K562 (cell line): Measurements from ENCODE around the gene ARFGAP1. TPM values are rescaled to one million over a fixed set of nuclear protein-coding genes. Genes with fewer than 3 reads are reported as not detected.

Experiments
- ARID4B ChIP-seq: sonication (generic); formaldehyde crosslinking; IDR thresholded peaks from 2 replicates; pipeline ENCODE4 v1.8.0; 2022; ENCODE audit warnings: mild to moderate bottlenecking, missing genetic modification reagents
- ATF7 ChIP-seq: fragments of 450-650 bp; IDR thresholded peaks from 2 replicates; pipeline ENCODE4 v1.7.1; 2014; ENCODE audit warnings: mild to moderate bottlenecking, moderate library complexity
- CEBPG ChIP-seq, 3 experiments: fragments of 200-800 bp in 1 of 3; sonication (Bioruptor generic) in 1 of 3; sonication (generic) in 1 of 3; formaldehyde crosslinking in 1 of 3; IDR thresholded peaks in 2 of 3; conservative IDR thresholded peaks in 1 of 3; 2 replicates each; pipeline versions ENCODE4 v1.6.1 to v1.8.0; 2016 to 2022; ENCODE audit warnings: missing compliant biosample characterization in 2 of 3, missing genetic modification characterization in 2 of 3, mild to moderate bottlenecking in 1 of 3, missing genetic modification reagents in 1 of 3
- CTBP1 ChIP-seq: fragments of 450-650 bp; IDR thresholded peaks from 2 replicates; pipeline ENCODE4 v1.6.1; 2016; ENCODE audit warnings: borderline replicate concordance
- ELF1 ChIP-seq: fragments of 200-800 bp; sonication (Bioruptor generic); IDR thresholded peaks from 2 replicates; pipeline ENCODE4 v1.6.1; 2016; ENCODE audit warnings: missing genetic modification characterization, missing compliant biosample characterization
- FUS ChIP-seq: fragments of 200-400 bp; formaldehyde crosslinking; optimal IDR thresholded peaks from 2 replicates; pipeline ENCODE3; 2017; ENCODE audit warnings: low read depth, low read length
- L3MBTL2 ChIP-seq: fragments of 450-650 bp; IDR thresholded peaks from 2 replicates; pipeline ENCODE4 v1.6.1; 2016; ENCODE audit warnings: mild to moderate bottlenecking, moderate library complexity
- MAX ChIP-seq: sonication (generic); formaldehyde crosslinking; IDR thresholded peaks from 2 replicates; pipeline ENCODE4 v1.9.0; 2022; ENCODE audit warnings: mild to moderate bottlenecking, missing genetic modification reagents
- MED1 ChIP-seq: sonication (generic); formaldehyde crosslinking; IDR thresholded peaks from 2 replicates; pipeline ENCODE4 v1.8.1; 2023; ENCODE audit warnings: missing genetic modification reagents, borderline replicate concordance
- MTA3 ChIP-seq: fragments of 450-650 bp; formaldehyde crosslinking; IDR thresholded peaks from 2 replicates; pipeline ENCODE4 v1.6.1; 2017; ENCODE audit warnings: mild to moderate bottlenecking, borderline replicate concordance
- MYNN ChIP-seq, 2 experiments: sonication (generic); formaldehyde crosslinking in 1 of 2; IDR thresholded peaks; 2 replicates each; pipeline versions ENCODE4 v1.5.0 to v1.6.1; 2016 to 2020; ENCODE audit warnings: antibody characterized with exemption in 1 of 2, missing genetic modification reagents in 1 of 2
- NFIC ChIP-seq: fragments of 450-650 bp; IDR thresholded peaks from 2 replicates; pipeline ENCODE4 v1.6.1; 2017; ENCODE audit warnings: mild to moderate bottlenecking, inconsistent platforms
- NFYB ChIP-seq: IDR thresholded peaks from 2 replicates; pipeline ENCODE4 v1.6.1; 2011; ENCODE audit warnings: mild to moderate bottlenecking, moderate library complexity; ENCODE audit not compliant: insufficient read length; ENCODE audit errors: extremely low read depth
- POLR2G ChIP-seq: fragments of 200-400 bp; formaldehyde crosslinking; IDR thresholded peaks from 2 replicates; pipeline ENCODE4 v1.6.1; 2017; ENCODE audit warnings: low read depth, mild to moderate bottlenecking, antibody characterized with exemption, low read length, moderate library complexity
- TFAM ChIP-seq: fragments of 250-450 bp; sonication (Bioruptor Pico); conservative IDR thresholded peaks from 2 replicates; pipeline ENCODE4 v1.5.0; 2021; ENCODE audit warnings: mild to moderate bottlenecking, moderate library complexity
- polyA plus RNA-seq, 8 experiments: library from polyadenylated mRNA; depleted of rRNA in 4 of 8; stranded (reverse) in 5 of 8; unstranded in 3 of 8; fragments of >200 nt; fragmentation: Nextera tagmentation in 2 of 8; fragmentation: Illumina TruSeq in 1 of 8; extraction: Ambion mirVana in 2 of 8; extraction: Trizol in 1 of 8; gene quantifications; 2 replicates each; pipeline versions ENCODE4 v1.2.1 to v1.2.3, GENCODE V29; 2011 to 2014; ENCODE audit warnings: inconsistent platforms in 1 of 8, missing spikeins in 1 of 8
- total RNA-seq, 7 experiments: library from RNA; depleted of rRNA in 6 of 7; stranded (reverse); fragments of >200 nt in 6 of 7; fragmentation: Illumina TruSeq in 2 of 7; extraction: Trizol in 2 of 7; gene quantifications; 2 replicates each; pipeline versions ENCODE4 v1.2.1 to v1.2.3, GENCODE V29; 2011 to 2021; ENCODE audit warnings: low replicate concordance in 1 of 7
- TF ChIP-seq, protein P1 (sequence below): IDR thresholded peaks from 2 replicates; pipeline ENCODE4 v1.6.1; 2011; ENCODE audit warnings: borderline replicate concordance, low read depth, mild to moderate bottlenecking, moderate library complexity, low read length; ENCODE audit not compliant: insufficient read depth, poor library complexity, severe bottlenecking
- TF ChIP-seq, protein P2 (sequence below), 2 experiments: IDR thresholded peaks; 2 replicates each; pipeline ENCODE4 v1.6.1; 2011; ENCODE audit warnings: borderline replicate concordance in 1 of 2, control low read depth in 1 of 2, low read depth in 1 of 2, low read length in 1 of 2, mild to moderate bottlenecking in 1 of 2, mixed read lengths in 1 of 2, moderate library complexity in 1 of 2; ENCODE audit not compliant: insufficient read depth in 1 of 2, insufficient read length in 1 of 2, poor library complexity in 1 of 2, severe bottlenecking in 1 of 2; ENCODE audit errors: extremely low read depth in 1 of 2

Gene ARFGAP1
- total and polyA plus RNA-seq, 9 of the 15 experiments (the other 6 are each of a cell fraction or from before 2014, with no cell fraction given): 0.53 to 102 (median 33.5) TPM

- peak; percentile 35; the same call in 1 of the 2 replicates for TF ChIP-seq CTBP1
- peak; percentile 45; the same call in 1 of the 2 replicates for TF ChIP-seq MTA3
- 0 out of 2 replicates have a peak, but pooled peaks have one; percentile 29 for TF ChIP-seq ARID4B (CRISPR knock-in tag)
- 0 out of 2 replicates have a peak, but pooled peaks have one; percentile 15 for TF ChIP-seq ATF7
- TF ChIP-seq L3MBTL2: peak; percentile 58
- no peak for TF ChIP-seq NFYB
- TF ChIP-seq MED1 (CRISPR knock-in tag): no peak
- peak; percentile 72 for TF ChIP-seq MAX (CRISPR knock-in tag)
- TF ChIP-seq, protein P1, sequence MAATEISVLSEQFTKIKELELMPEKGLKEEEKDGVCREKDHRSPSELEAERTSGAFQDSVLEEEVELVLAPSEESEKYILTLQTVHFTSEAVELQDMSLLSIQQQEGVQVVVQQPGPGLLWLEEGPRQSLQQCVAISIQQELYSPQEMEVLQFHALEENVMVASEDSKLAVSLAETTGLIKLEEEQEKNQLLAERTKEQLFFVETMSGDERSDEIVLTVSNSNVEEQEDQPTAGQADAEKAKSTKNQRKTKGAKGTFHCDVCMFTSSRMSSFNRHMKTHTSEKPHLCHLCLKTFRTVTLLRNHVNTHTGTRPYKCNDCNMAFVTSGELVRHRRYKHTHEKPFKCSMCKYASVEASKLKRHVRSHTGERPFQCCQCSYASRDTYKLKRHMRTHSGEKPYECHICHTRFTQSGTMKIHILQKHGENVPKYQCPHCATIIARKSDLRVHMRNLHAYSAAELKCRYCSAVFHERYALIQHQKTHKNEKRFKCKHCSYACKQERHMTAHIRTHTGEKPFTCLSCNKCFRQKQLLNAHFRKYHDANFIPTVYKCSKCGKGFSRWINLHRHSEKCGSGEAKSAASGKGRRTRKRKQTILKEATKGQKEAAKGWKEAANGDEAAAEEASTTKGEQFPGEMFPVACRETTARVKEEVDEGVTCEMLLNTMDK: peak; percentile 34
- 0 out of 2 replicates have a peak, but pooled peaks have one; percentile 10 for TF ChIP-seq NFIC
- TF ChIP-seq POLR2G: peak; percentile 70
- TF ChIP-seq MYNN (IDR thresholded peaks at IDR 0.05): peak; percentile 62; the same call in 1 of the 2 replicates
- TF ChIP-seq MYNN (CRISPR knock-in tag; IDR thresholded peaks at IDR 0.05): no peak
- TF ChIP-seq FUS: no peak
- TF ChIP-seq TFAM (CRISPR knock-in tag): no peak
- TF ChIP-seq, protein P2, sequence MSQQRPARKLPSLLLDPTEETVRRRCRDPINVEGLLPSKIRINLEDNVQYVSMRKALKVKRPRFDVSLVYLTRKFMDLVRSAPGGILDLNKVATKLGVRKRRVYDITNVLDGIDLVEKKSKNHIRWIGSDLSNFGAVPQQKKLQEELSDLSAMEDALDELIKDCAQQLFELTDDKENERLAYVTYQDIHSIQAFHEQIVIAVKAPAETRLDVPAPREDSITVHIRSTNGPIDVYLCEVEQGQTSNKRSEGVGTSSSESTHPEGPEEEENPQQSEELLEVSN (IDR thresholded peaks at IDR 0.05; ENCODE audit: borderline replicate concordance in 1 of 2, extremely low read depth in 1 of 2, insufficient read depth in 1 of 2, insufficient read length in 1 of 2, low read depth in 1 of 2, low read length in 1 of 2, poor library complexity in 1 of 2, severe bottlenecking in 1 of 2): peak in 1 of 2 experiments; percentile 56
- 0 out of 2 replicates have a peak, but pooled peaks have one; percentile 10 for TF ChIP-seq CEBPG (CRISPR knock-in tag; IDR thresholded peaks at IDR 0.05)
- no peak for TF ChIP-seq CEBPG (tag; conservative IDR thresholded peaks at IDR 0.05 in 1 of 2, IDR thresholded peaks at IDR 0.05 in 1 of 2)
- no peak for TF ChIP-seq ELF1 (tag)
These were observed 18.3 kb downstream of the ARFGAP1 start (continued) for GRCh38 chr20:63290677-63291472.
